Upper lobe of right lung (tissue), 1 donor: ENCODE measurements around the gene TAF15. TPM values are rescaled to one million over a fixed set of nuclear protein-coding genes. Genes with fewer than 3 reads are reported as not detected.

Source experiments
- ATAC-seq: fragments of 200-7000 bp; cut with Tn5 transposase; one replicate; pipeline ENCODE4 v1.9.1; 2020; ENCODE audit warnings: mild to moderate bottlenecking, moderate library complexity
- DNase-seq: peaks from one replicate; pipeline ENCODE4 v3.0.0-alpha.2; 2020
- H3K27ac ChIP-seq: fragments of 200-600 bp; one replicate; pipeline ENCODE4 v1.8.0; 2022
- H3K27me3 ChIP-seq: fragments of 200-600 bp; one replicate; pipeline ENCODE4 v1.8.0; 2022; ENCODE audit warnings: mild to moderate bottlenecking
- H3K36me3 ChIP-seq: fragments of 200-600 bp; one replicate; pipeline ENCODE4 v1.8.0; 2022
- H3K4me1 ChIP-seq: fragments of 200-600 bp; one replicate; pipeline ENCODE4 v1.8.0; 2022
- H3K4me3 ChIP-seq: fragments of 200-600 bp; one replicate; pipeline ENCODE4 v1.8.0; 2022; ENCODE audit warnings: mild to moderate bottlenecking
- H3K9me3 ChIP-seq: fragments of 200-600 bp; one replicate; pipeline ENCODE4 v1.8.0; 2022
- CTCF ChIP-seq: fragments of 200-600 bp; IDR thresholded peaks from one replicate; pipeline ENCODE4 v1.8.0; 2022; ENCODE audit warnings: antibody characterized with exemption
- intact Hi-C: fragments of 100-400 bp; cut with DNase I; formaldehyde crosslinking; loops from one replicate; pipeline ENCODE4 v1.11.0; 2022
- total RNA-seq: library from RNA; stranded (reverse); fragmentation: NEBNext Ultra II Directional; extraction: Animal tissue kit (Norgen Biotek cat#: 25700); gene quantifications from one replicate; pipeline ENCODE4 v1.2.1, GENCODE V29; 2021
- donor health status: DM: no; HTN: yes; CAD: no; lungs with severe emphysema.

Gene TAF15
- total RNA-seq, 1 donor from 2014 or later, result 142 TPM

DNA sequence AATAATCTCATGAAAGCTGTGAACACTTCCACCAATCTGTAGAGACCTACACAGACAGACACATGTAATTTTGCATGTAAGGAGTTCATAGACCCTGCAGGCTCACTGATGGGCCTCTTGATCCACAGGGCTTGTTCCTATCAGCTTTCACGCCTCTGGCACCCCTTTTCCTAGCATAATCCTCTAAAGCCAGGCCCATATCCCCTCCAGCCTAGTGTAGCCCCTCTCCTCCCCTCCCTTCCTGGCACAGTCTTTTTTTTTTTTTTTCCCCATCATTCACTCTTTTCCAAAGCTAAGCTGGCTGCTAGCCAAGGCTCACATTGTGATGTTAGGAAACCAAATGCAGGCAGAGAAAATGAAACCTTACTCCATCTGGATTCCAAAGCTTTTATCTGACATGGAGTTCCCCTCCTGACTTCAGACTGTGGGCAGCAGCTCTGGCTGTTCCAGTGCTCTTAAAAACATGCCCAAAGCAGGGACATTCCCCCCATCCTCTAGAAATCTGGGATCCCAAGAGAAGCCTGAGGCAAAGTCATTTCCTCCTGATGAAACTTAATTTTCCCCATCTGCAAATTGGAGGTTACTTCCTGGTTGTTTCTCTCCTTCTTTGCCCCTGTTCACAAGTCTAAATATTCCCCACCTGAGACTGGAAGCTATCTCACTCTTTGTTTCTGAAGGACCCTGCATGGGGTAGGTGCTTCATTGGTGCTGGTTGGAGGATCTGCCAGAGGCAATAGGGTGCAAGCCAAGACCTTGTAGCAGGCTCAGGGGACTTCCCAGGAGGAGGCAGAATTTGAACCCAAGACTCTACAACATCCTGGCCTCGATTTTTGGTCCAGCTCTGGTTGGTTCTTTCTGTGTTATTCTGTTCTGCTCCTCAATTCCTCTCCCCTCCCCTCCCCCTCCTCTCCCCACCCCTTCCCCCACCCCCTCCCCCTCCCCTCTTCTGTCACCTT lies 80.8 kb downstream of the TAF15 start:
- no peak for ATAC-seq
- Histone ChIP-seq H3K27me3 (no peaks in the 10 kb centered on the region), H3K27ac (no peak overlapping the region), H3K36me3 (no peaks in the 10 kb centered on the region), H3K4me1 (peaks cover 7% of the 10 kb centered on the region), H3K9me3 (no peaks in the 10 kb centered on the region), H3K4me3 (no peak overlapping the region)
- no peak for TF ChIP-seq CTCF
- DNase-seq, result no peak
- intact Hi-C loops, result no loop called here

GRCh38 chr17:35890774-35891155 lies 81.5 kb downstream of the TAF15 start:
- Histone ChIP-seq H3K27me3 (no peaks in the 10 kb centered on the region), H3K9me3 (no peaks in the 10 kb centered on the region), H3K27ac (no peak overlapping the region), H3K36me3 (no peaks in the 10 kb centered on the region), H3K4me3 (no peak overlapping the region), H3K4me1 (peaks cover 7% of the 10 kb centered on the region)
- intact Hi-C loops, result no loop called here
- DNase-seq, result no peak
- peak; percentile 65 for ATAC-seq
- TF ChIP-seq CTCF, result no peak

- no peak overlapping the region for H3K27ac ChIP-seq
- TF ChIP-seq CTCF, result no peak
- intact Hi-C loops, result no loop called here
- no peak overlapping the region for H3K4me3 ChIP-seq
- peaks cover 7% of the 10 kb centered on the region for H3K4me1 ChIP-seq
- no peaks in the 10 kb centered on the region for H3K36me3 ChIP-seq
- no peaks in the 10 kb centered on the region for H3K9me3 ChIP-seq
- H3K27me3 ChIP-seq, result no peaks in the 10 kb centered on the region
- ATAC-seq (no peak), DNase-seq (no peak)
These were observed 82.0 kb downstream of the TAF15 start for GRCh38 chr17:35891269-35891668.

DNA sequence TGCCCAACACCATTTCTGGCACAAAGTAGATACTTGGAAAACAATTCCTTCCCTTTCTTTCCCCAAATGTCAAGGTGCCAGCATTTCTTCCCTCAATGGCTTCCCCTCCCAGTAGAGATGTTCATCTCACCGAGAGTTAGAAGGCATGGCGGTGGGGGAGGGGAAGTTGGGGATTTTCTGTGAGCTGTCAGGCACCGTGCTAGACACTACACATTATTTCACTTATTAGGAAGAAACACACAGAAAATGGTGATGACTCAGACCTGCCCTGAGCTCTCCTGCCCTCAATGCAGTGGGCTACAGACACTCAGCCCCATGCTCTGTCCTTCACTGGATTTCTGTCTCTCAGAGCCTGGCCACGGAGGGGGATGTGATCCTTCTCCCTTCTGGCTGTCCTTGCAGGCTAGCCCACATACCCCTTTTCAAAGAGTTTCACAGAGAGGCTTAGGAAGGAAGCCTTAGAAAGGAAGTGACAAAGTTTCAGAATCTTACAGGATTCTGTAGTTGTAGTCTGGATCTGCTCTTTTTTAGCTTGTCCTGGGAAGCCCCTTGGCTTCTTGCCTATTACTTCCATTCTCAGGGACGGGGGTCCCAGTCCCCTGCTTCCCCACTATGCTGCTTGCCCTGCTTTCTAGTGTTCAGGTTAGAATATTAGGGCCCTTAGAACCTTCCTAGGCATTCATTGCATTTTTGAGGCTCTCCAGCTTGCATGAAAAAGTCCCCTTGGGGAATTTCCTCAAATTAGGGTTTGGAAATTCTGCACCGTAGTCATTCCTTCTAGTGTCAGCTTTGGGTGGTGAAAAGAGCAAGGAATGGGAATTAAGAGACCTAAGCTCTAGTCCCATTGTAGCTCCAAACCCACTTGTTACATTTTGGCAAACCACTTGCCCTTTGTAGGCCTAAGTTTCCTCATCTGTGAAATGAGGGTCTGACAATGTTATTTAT lies 83.1 kb downstream of the TAF15 start:
- H3K27ac ChIP-seq, result no peak overlapping the region
- no peaks in the 10 kb centered on the region for H3K36me3 ChIP-seq
- intact Hi-C loops, result no loop called here
- TF ChIP-seq CTCF, result no peak
- peaks cover 7% of the 10 kb centered on the region for H3K4me1 ChIP-seq
- no peak overlapping the region for H3K4me3 ChIP-seq
- no peaks in the 10 kb centered on the region for H3K9me3 ChIP-seq
- DNase-seq (no peak), ATAC-seq (no peak)
- H3K27me3 ChIP-seq, result no peaks in the 10 kb centered on the region

GRCh38 chr17:35893751-35894150 lies 84.5 kb downstream of the TAF15 start:
- Histone ChIP-seq H3K36me3 (no peaks in the 10 kb centered on the region), H3K27ac (no peak overlapping the region), H3K4me3 (no peak overlapping the region), H3K27me3 (no peaks in the 10 kb centered on the region), H3K4me1 (peaks cover 7% of the 10 kb centered on the region), H3K9me3 (no peaks in the 10 kb centered on the region)
- DNase-seq (no peak), ATAC-seq (no peak)
- no peak for TF ChIP-seq CTCF
- intact Hi-C loops, result no loop called here
